NB4 (cell line): ENCODE measurements around the gene SLC9A3.

Experiments used
- DNase-seq: peaks from one replicate; pipeline ENCODE4 v3.0.0; 2010; ENCODE audit warnings: low read depth
- H3K4me3 ChIP-seq: one replicate; pipeline ENCODE4 v1.5.1; 2011; ENCODE audit warnings: mild to moderate bottlenecking, low read depth, low read length, moderate library complexity
- CTCF ChIP-seq: IDR thresholded peaks from one replicate; pipeline ENCODE4 v1.5.1; 2012; ENCODE audit warnings: low read depth, low read length
- MAX ChIP-seq: IDR thresholded peaks from 2 replicates; pipeline ENCODE4 v1.6.1; 2011; ENCODE audit warnings: low read depth, low read length
- MYC ChIP-seq: IDR thresholded peaks from 2 replicates; pipeline ENCODE4 v1.6.1; 2011; ENCODE audit warnings: low read depth, low read length
- POLR2A ChIP-seq: IDR thresholded peaks from 2 replicates; pipeline ENCODE4 v1.6.1; 2011; ENCODE audit warnings: mild to moderate bottlenecking; ENCODE audit not compliant: insufficient read length; ENCODE audit errors: extremely low read depth

The SLC9A3 gene

GRCh38 chr5:543755-544674 is 19.8 kb upstream of the SLC9A3 start:
- peak; percentile 93 for DNase-seq
- H3K4me3 ChIP-seq = no peak overlapping the region
- TF ChIP-seq CTCF (no peak), MAX (peak; percentile 74), MYC (peak; percentile 72), POLR2A (no peak)

- H3K4me3 ChIP-seq = no peak overlapping the region
- peak; percentile 38 for DNase-seq
- TF ChIP-seq MYC (no peak), CTCF (no peak), MAX (no peak), POLR2A (no peak)
These were observed 19.1 kb upstream of the SLC9A3 start for GRCh38 chr5:543351-543750.

GRCh38 chr5:542319-543311 is 18.4 kb upstream of the SLC9A3 start:
- no peak overlapping the region for H3K4me3 ChIP-seq
- TF ChIP-seq MYC = no peak
- DNase-seq = no peak

GRCh38 chr5:541539-542318 is 17.5 kb upstream of the SLC9A3 start:
- no peak for DNase-seq
- H3K4me3 ChIP-seq = no peak overlapping the region
- TF ChIP-seq POLR2A (no peak), MAX (no peak), MYC (no peak), CTCF (no peak)

GRCh38 chr5:540906-541538 is 16.8 kb upstream of the SLC9A3 start:
- DNase-seq = no peak
- no peak overlapping the region for H3K4me3 ChIP-seq
- TF ChIP-seq MAX (no peak), CTCF (no peak), MYC (no peak), POLR2A (no peak)
